CD4-positive, alpha-beta memory T cell (primary cell): ENCODE measurements around the gene WDR4. TPM values are rescaled to one million over a fixed set of nuclear protein-coding genes. Genes with fewer than 3 reads are reported as not detected.

Source experiments
- CTCF ChIA-PET: fragments of 350-600 bp; sonication (Branson Sonifier 250); formaldehyde crosslinking; loops from one replicate; lab custom pipeline; 2021; ENCODE audit warnings: inconsistent platforms; ENCODE audit not compliant: partially characterized antibody; lab: Charles Lee
- POLR2A ChIA-PET: fragments of 350-600 bp; sonication (Branson Sonifier 250); formaldehyde crosslinking; loops from one replicate; lab custom pipeline; 2021; ENCODE audit not compliant: partially characterized antibody; lab: Charles Lee
- DNase-seq, 5 donors: peaks; one replicate each; pipeline versions ENCODE4 v3.0.0 to v3.0.0-alpha.2; 2020 to 2022; ENCODE audit warnings: mixed read lengths in 1 of 5
- H3K27ac ChIP-seq: one replicate; pipeline ENCODE4 v1.7.0; 2013; ENCODE audit warnings: low read depth, low read length
- H3K27me3 ChIP-seq: 2 replicates; pipeline ENCODE4 v1.7.0; 2013; ENCODE audit warnings: mild to moderate bottlenecking, low read length, moderate library complexity; ENCODE audit not compliant: insufficient read depth
- H3K36me3 ChIP-seq: 2 replicates; pipeline ENCODE4 v1.7.0; 2013; ENCODE audit warnings: mild to moderate bottlenecking, low read length, moderate library complexity; ENCODE audit not compliant: insufficient read depth
- H3K4me1 ChIP-seq: 2 replicates; pipeline ENCODE4 v1.7.0; 2013; ENCODE audit warnings: mild to moderate bottlenecking, low read length, moderate library complexity; ENCODE audit not compliant: insufficient read depth
- H3K4me3 ChIP-seq, 2 donors: one replicate each; pipeline ENCODE4 v1.7.0; 2013; ENCODE audit warnings: low read length in 2 of 2, mild to moderate bottlenecking in 1 of 2
- H3K9me3 ChIP-seq, 2 donors: one replicate each; pipeline ENCODE4 v1.7.0; 2013; ENCODE audit warnings: low read length in 2 of 2, control low read depth in 1 of 2; ENCODE audit not compliant: control insufficient read depth in 1 of 2
- H3K27ac Mint-ChIP-seq, 7 donors: one replicate each; pipeline ENCODE4 v1.8.0; 2020 to 2021; ENCODE audit warnings: mixed read lengths in 7 of 7, mild to moderate bottlenecking in 6 of 7, inconsistent platforms in 3 of 7, moderate library complexity in 3 of 7
- H3K27me3 Mint-ChIP-seq, 2 donors: one replicate each; pipeline ENCODE4 v1.8.0; 2020 to 2021; ENCODE audit warnings: mixed read lengths in 2 of 2
- H3K36me3 Mint-ChIP-seq, 2 donors: one replicate each; pipeline ENCODE4 v1.8.0; 2020 to 2021; ENCODE audit warnings: mixed read lengths in 2 of 2, inconsistent platforms in 1 of 2, mild to moderate bottlenecking in 1 of 2
- H3K4me1 Mint-ChIP-seq, 4 donors: one replicate each; pipeline ENCODE4 v1.8.0; 2020 to 2021; ENCODE audit warnings: mixed read lengths in 4 of 4, mild to moderate bottlenecking in 1 of 4
- H3K4me3 Mint-ChIP-seq, 8 donors: one replicate each; pipeline ENCODE4 v1.8.0; 2020 to 2021; ENCODE audit warnings: mixed read lengths in 8 of 8, mild to moderate bottlenecking in 7 of 8, moderate library complexity in 6 of 8, inconsistent platforms in 3 of 8
- H3K9me3 Mint-ChIP-seq, 8 donors: one replicate each; pipeline ENCODE4 v1.8.0; 2020 to 2021; ENCODE audit warnings: mixed read lengths in 8 of 8, mild to moderate bottlenecking in 5 of 8, inconsistent platforms in 3 of 8, moderate library complexity in 1 of 8
- intact Hi-C: fragments of 100-400 bp; cut with micrococcal nuclease; formaldehyde crosslinking; loops from one replicate; pipeline ENCODE4 v1.15.1; 2023
- polyA plus RNA-seq, 2 donors: library from polyadenylated mRNA; unstranded; fragments of 300-500 nt; fragmentation: Illumina TruSeq; gene quantifications; one replicate each; pipeline ENCODE4 v1.2.3, GENCODE V29; 2021
- total RNA-seq, 2 experiments: library from RNA; stranded (reverse); gene quantifications; one replicate each; pipeline ENCODE4 v1.2.3, GENCODE V29; 2021

The WDR4 gene
- total and polyA plus RNA-seq, 4 experiments from 2014 or later, result 7.3 to 27.5 (median 17.0) TPM

- intact Hi-C loops, result no loop called here
- no peak overlapping the region for H3K4me3 Mint-ChIP-seq
- POLR2A ChIA-PET, result no interaction called here
- CTCF ChIA-PET, result no interaction called here
- DNase-seq, result no peak
- H3K27ac Mint-ChIP-seq, result peak overlapping the region in 3 of 7 donors; percentile 50 to 82 (median 68)
- peaks cover 10 to 11% (median 11%) of the 10 kb centered on the region in 4 donors for H3K4me1 Mint-ChIP-seq
- H3K36me3 Mint-ChIP-seq, result peaks cover 3 to 6% of the 10 kb centered on the region in 2 donors
- H3K9me3 ChIP-seq, result no peaks in the 10 kb centered on the region
- H3K27me3 ChIP-seq, result no peaks in the 10 kb centered on the region
- H3K9me3 Mint-ChIP-seq, result no peaks in the 10 kb centered on the region
- no peaks in the 10 kb centered on the region for H3K27me3 Mint-ChIP-seq
- peaks cover 24% of the 10 kb centered on the region for H3K36me3 ChIP-seq
- H3K4me3 ChIP-seq, result no peak overlapping the region
- peaks cover 10% of the 10 kb centered on the region for H3K4me1 ChIP-seq
- no peak overlapping the region for H3K27ac ChIP-seq
Observed at GRCh38 chr21:42837421-42838211, 41.7 kb downstream of the WDR4 start.

GRCh38 chr21:42836767-42837301, 42.5 kb downstream of the WDR4 start:
- Mint-ChIP-seq H3K4me3 (no peak overlapping the region), H3K36me3 (peaks cover 3 to 6% of the 10 kb centered on the region in 2 donors), H3K4me1 (peaks cover 14 to 19% (median 17%) of the 10 kb centered on the region in 4 donors), H3K27me3 (no peaks in the 10 kb centered on the region), H3K27ac (peak overlapping the region in 3 of 7 donors; percentile 29 to 80 (median 55)), H3K9me3 (no peaks in the 10 kb centered on the region)
- ChIA-PET POLR2A (no interaction called here), CTCF (no interaction called here)
- intact Hi-C loops, result no loop called here
- peaks cover 23% of the 10 kb centered on the region for H3K36me3 ChIP-seq
- no peaks in the 10 kb centered on the region for H3K27me3 ChIP-seq
- no peak overlapping the region for H3K4me3 ChIP-seq
- peaks cover 17% of the 10 kb centered on the region for H3K4me1 ChIP-seq
- no peaks in the 10 kb centered on the region for H3K9me3 ChIP-seq
- no peak for DNase-seq
- H3K27ac ChIP-seq, result no peak overlapping the region

GRCh38 chr21:42836402-42836666, 43.0 kb downstream of the WDR4 start:
- Mint-ChIP-seq H3K36me3 (peaks cover 3 to 6% of the 10 kb centered on the region in 2 donors), H3K27ac (peak overlapping the region in 1 of 7 donors; percentile 55), H3K9me3 (no peaks in the 10 kb centered on the region), H3K27me3 (no peaks in the 10 kb centered on the region), H3K4me1 (peaks cover 17 to 24% (median 21%) of the 10 kb centered on the region in 4 donors), H3K4me3 (no peak overlapping the region)
- no peak for DNase-seq
- ChIA-PET CTCF (interaction anchor here (1.3 kb wide), 1 partner anchor 243 kb away, joined by 3 read pairs; no protein-coding TSS in a partner anchor), POLR2A (no interaction called here)
- no peaks in the 10 kb centered on the region for H3K27me3 ChIP-seq
- peaks cover 22% of the 10 kb centered on the region for H3K36me3 ChIP-seq
- intact Hi-C loops, result no loop called here
- H3K4me3 ChIP-seq, result no peak overlapping the region
- H3K27ac ChIP-seq, result no peak overlapping the region
- no peaks in the 10 kb centered on the region for H3K9me3 ChIP-seq
- peaks cover 22% of the 10 kb centered on the region for H3K4me1 ChIP-seq

- H3K4me1 ChIP-seq, result peaks cover 28% of the 10 kb centered on the region
- H3K9me3 Mint-ChIP-seq, result no peaks in the 10 kb centered on the region
- intact Hi-C loops, result no loop called here
- ChIA-PET POLR2A (no interaction called here), CTCF (interaction anchor here (1.3 kb wide), 1 partner anchor 243 kb away, joined by 3 read pairs; no protein-coding TSS in a partner anchor)
- peaks cover 17% of the 10 kb centered on the region for H3K36me3 ChIP-seq
- no peaks in the 10 kb centered on the region for H3K27me3 Mint-ChIP-seq
- H3K4me1 Mint-ChIP-seq, result peaks cover 19 to 29% (median 25%) of the 10 kb centered on the region in 4 donors
- no peaks in the 10 kb centered on the region for H3K9me3 ChIP-seq
- H3K36me3 Mint-ChIP-seq, result peaks cover 3 to 6% of the 10 kb centered on the region in 2 donors
- no peaks in the 10 kb centered on the region for H3K27me3 ChIP-seq
- H3K4me3 ChIP-seq, result no peak overlapping the region
- DNase-seq, result no peak
- H3K27ac ChIP-seq, result no peak overlapping the region
- no peak overlapping the region for H3K4me3 Mint-ChIP-seq
- no peak overlapping the region for H3K27ac Mint-ChIP-seq
Observed at GRCh38 chr21:42835611-42836401, 43.5 kb downstream of the WDR4 start.

GRCh38 chr21:42835211-42835610, 44.1 kb downstream of the WDR4 start:
- Mint-ChIP-seq H3K27ac (peak overlapping the region in 2 of 7 donors; percentile 42 to 57), H3K9me3 (no peaks in the 10 kb centered on the region), H3K27me3 (no peaks in the 10 kb centered on the region), H3K4me3 (no peak overlapping the region), H3K36me3 (peaks cover 3 to 6% of the 10 kb centered on the region in 2 donors), H3K4me1 (peaks cover 22 to 33% (median 28%) of the 10 kb centered on the region in 4 donors)
- Histone ChIP-seq H3K36me3 (peaks cover 11% of the 10 kb centered on the region), H3K27me3 (no peaks in the 10 kb centered on the region), H3K9me3 (no peaks in the 10 kb centered on the region), H3K4me1 (peaks cover 33% of the 10 kb centered on the region), H3K4me3 (no peak overlapping the region), H3K27ac (no peak overlapping the region)
- intact Hi-C loops, result no loop called here
- DNase-seq, result no peak
- POLR2A ChIA-PET, result no interaction called here
- CTCF ChIA-PET, result interaction anchor here (1.3 kb wide), 1 partner anchor 242 kb away, joined by 3 read pairs; no protein-coding TSS in a partner anchor

GRCh38 chr21:42834726-42835191, 44.6 kb downstream of the WDR4 start:
- Mint-ChIP-seq H3K4me3 (no peak overlapping the region), H3K36me3 (peaks cover 3 to 6% of the 10 kb centered on the region in 2 donors), H3K9me3 (no peaks in the 10 kb centered on the region), H3K27me3 (no peaks in the 10 kb centered on the region), H3K27ac (peak overlapping the region in 1 of 7 donors; percentile 27), H3K4me1 (peaks cover 22 to 33% (median 28%) of the 10 kb centered on the region in 4 donors)
- Histone ChIP-seq H3K4me3 (no peak overlapping the region), H3K4me1 (peaks cover 33% of the 10 kb centered on the region), H3K27me3 (no peaks in the 10 kb centered on the region), H3K36me3 (peaks cover 6% of the 10 kb centered on the region), H3K27ac (no peak overlapping the region), H3K9me3 (no peaks in the 10 kb centered on the region)
- intact Hi-C loops, result loop anchor here (5.0 kb wide), 2 partner anchors 217 to 242 kb away; no protein-coding TSS in a partner anchor
- DNase-seq, result no peak
- CTCF ChIA-PET, result interaction anchor here (1.3 kb wide), 1 partner anchor 242 kb away, joined by 3 read pairs; no protein-coding TSS in a partner anchor
- POLR2A ChIA-PET, result no interaction called here
